ENCODE data around the gene METTL5.

METTL5 gene

DNA sequence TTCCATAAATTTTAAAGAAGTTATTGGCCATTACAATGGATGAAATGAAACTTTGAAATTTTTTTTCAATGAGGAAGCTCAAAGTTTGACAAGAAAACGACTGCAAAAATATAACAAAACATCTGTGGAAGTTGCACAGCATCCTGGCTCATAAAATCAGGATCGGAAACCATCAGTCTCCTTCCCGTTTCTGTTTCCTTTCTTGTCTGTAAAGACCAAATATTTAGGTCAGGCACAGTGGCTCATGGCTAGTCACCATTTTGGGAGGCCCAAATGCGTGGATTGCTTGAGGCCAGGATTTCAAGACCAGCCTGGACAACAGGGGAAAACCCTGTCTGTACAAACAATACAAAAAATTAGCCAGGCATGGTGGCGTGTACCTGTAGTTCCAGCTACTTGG lies 53.7 kb downstream of the METTL5 start:
- TF ChIP-seq EGR1 (IDR thresholded peaks at IDR 0.05): no peak
- no peak for TF ChIP-seq CEBPB (IDR thresholded peaks at IDR 0.05)
- no peak for TF ChIP-seq NFIC (IDR thresholded peaks at IDR 0.05)
- no peak for TF ChIP-seq ZBTB7A (IDR thresholded peaks at IDR 0.05; ENCODE audit: low read depth)

DNA sequence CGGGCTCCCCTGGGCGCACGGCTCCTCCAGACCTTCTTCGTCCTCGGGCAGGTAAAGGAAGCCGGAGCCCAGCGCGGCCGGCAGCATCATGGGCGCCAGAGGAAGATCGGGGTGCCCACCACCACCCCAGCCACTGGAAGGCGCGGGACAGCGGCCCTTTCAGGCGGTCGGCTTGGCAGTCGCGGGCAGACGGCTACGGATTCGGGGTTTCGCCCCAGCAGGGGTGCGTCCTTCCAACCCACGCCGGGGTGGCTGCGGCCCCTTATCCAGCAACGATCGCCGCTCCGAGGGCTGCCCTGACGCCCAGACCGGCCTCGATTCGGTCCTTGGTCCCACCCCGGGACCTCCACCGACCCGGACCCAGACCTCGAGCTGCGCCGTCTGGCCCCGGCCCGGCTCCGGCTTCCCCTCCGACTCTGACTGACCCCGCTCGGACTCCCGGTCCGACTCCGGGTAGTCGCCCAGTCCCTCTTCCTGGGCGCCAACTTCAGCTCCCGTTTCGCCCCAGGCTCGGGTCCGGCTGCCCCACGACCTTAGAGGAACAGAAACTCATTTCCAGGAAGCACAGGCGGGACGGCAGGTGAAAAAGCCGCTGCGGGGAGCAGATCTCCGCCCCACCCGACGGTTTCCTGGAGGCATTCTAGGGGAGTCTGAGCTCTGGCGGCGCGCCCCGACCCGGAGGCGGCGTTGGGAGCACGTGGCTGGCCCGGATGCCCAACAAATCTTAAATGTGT lies 56.3 kb downstream of the METTL5 start:
- no peak for TF ChIP-seq FOXM1 (IDR thresholded peaks at IDR 0.05; ENCODE audit: borderline replicate concordance, low read depth)
- TF ChIP-seq, protein P1, sequence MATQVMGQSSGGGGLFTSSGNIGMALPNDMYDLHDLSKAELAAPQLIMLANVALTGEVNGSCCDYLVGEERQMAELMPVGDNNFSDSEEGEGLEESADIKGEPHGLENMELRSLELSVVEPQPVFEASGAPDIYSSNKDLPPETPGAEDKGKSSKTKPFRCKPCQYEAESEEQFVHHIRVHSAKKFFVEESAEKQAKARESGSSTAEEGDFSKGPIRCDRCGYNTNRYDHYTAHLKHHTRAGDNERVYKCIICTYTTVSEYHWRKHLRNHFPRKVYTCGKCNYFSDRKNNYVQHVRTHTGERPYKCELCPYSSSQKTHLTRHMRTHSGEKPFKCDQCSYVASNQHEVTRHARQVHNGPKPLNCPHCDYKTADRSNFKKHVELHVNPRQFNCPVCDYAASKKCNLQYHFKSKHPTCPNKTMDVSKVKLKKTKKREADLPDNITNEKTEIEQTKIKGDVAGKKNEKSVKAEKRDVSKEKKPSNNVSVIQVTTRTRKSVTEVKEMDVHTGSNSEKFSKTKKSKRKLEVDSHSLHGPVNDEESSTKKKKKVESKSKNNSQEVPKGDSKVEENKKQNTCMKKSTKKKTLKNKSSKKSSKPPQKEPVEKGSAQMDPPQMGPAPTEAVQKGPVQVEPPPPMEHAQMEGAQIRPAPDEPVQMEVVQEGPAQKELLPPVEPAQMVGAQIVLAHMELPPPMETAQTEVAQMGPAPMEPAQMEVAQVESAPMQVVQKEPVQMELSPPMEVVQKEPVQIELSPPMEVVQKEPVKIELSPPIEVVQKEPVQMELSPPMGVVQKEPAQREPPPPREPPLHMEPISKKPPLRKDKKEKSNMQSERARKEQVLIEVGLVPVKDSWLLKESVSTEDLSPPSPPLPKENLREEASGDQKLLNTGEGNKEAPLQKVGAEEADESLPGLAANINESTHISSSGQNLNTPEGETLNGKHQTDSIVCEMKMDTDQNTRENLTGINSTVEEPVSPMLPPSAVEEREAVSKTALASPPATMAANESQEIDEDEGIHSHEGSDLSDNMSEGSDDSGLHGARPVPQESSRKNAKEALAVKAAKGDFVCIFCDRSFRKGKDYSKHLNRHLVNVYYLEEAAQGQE (IDR thresholded peaks at IDR 0.05; ENCODE audit: low read depth): no peak
- no peak for TF ChIP-seq TEAD4 (IDR thresholded peaks at IDR 0.05)
- no peak for TF ChIP-seq TAF1 (IDR thresholded peaks at IDR 0.05; ENCODE audit: low read depth)
- no peak for TF ChIP-seq ZBTB7A (IDR thresholded peaks at IDR 0.05; ENCODE audit: low read depth)
- TF ChIP-seq RAD21 (IDR thresholded peaks at IDR 0.05; ENCODE audit: low read depth): no peak
- no peak for TF ChIP-seq NFIC (IDR thresholded peaks at IDR 0.05)
- no peak for TF ChIP-seq EP300 (IDR thresholded peaks at IDR 0.05; ENCODE audit: borderline replicate concordance)
- TF ChIP-seq CREB1 (IDR thresholded peaks at IDR 0.05; ENCODE audit: low read depth): no peak
- TF ChIP-seq YY1 (IDR thresholded peaks at IDR 0.05; ENCODE audit: low read depth): no peak
- TF ChIP-seq, protein P2, sequence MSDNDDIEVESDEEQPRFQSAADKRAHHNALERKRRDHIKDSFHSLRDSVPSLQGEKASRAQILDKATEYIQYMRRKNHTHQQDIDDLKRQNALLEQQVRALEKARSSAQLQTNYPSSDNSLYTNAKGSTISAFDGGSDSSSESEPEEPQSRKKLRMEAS (IDR thresholded peaks at IDR 0.05): no peak
- no peak for TF ChIP-seq CEBPB (IDR thresholded peaks at IDR 0.05)
- no peak for TF ChIP-seq EGR1 (IDR thresholded peaks at IDR 0.05)
- TF ChIP-seq, protein P3, sequence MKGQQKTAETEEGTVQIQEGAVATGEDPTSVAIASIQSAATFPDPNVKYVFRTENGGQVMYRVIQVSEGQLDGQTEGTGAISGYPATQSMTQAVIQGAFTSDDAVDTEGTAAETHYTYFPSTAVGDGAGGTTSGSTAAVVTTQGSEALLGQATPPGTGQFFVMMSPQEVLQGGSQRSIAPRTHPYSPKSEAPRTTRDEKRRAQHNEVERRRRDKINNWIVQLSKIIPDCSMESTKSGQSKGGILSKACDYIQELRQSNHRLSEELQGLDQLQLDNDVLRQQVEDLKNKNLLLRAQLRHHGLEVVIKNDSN (IDR thresholded peaks at IDR 0.05): no peak
- no peak for TF ChIP-seq TCF12 (IDR thresholded peaks at IDR 0.05; ENCODE audit: low read depth)

DNA sequence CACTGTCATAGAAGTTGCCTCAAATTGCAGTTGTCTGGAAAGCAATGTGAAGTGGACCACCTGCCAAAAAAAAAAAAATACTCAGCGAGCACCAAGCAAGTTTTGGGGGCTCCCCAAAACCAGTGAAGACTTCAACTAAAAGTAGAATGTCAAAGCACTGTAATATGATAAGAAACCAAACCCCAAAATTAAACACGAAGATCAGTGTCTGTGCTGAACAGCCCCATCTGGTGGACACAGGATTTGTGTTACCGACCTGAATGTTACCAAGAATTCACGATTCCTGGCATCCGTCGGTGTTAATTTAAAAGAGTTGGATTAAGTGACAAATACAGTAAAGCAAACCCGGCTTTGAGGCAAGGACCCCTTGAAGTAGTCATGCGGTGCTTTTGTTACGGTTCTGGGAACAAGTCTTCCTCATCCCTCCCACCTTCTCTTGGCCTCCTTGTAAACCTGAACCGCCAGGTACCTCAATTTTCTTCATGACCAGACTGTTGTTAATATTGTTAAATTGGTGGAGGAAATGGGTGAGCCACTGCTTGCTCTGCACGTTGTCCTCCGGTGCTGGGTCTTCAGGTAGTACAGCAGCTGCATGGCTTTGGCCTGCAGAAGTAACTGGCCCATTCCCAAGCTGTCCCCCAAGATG lies 57.3 kb downstream of the METTL5 start:
- TF ChIP-seq EP300 (IDR thresholded peaks at IDR 0.05; ENCODE audit: borderline replicate concordance) (no peak), RAD21 (IDR thresholded peaks at IDR 0.05; ENCODE audit: low read depth) (peak; percentile 72), ZBTB7A (IDR thresholded peaks at IDR 0.05; ENCODE audit: low read depth) (0 out of 2 replicates have a peak, but pooled peaks have one; percentile 0)

DNA sequence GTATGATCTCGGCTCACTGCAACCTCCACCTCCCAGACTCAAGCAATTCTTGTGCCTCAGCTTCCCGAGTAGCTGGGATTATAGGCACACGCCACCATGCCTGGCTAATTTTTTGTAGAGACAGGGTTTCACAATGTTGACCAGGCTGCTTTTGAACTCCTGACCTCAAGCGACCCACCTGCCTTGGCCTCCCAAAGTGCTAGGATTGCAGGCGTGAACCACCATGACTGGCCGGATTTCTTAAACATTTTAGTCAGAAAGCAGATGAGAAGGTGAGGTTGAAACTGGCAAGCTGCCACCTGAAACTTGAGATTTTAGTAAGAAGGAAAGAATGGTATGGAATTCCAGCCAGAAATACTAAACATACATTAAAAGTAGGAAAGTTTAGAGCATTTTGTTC lies 59.2 kb downstream of the METTL5 start:
- TF ChIP-seq TEAD4 (IDR thresholded peaks at IDR 0.05) (peak; percentile 55; the same call in 1 of the 2 replicates), NFIC (IDR thresholded peaks at IDR 0.05) (peak; percentile 67), EGR1 (IDR thresholded peaks at IDR 0.05) (no peak)
- TF ChIP-seq, protein P2 (IDR thresholded peaks at IDR 0.05): peak; percentile 18; the same call in 1 of the 2 replicates

DNA sequence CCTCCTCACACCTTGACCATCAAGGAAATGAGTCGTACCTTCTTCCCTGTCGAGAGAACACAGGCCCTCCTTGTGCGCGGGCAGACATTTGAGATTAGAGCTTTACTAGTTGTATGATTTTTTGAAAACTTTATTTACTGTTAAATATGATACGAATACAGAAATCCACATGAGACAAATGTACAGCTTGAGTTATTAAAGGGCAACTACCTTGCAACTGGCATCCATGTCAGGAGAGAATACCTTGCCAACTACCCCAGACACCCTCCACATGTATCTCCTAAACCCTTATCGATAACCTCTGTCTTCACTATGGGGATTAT lies 62.8 kb downstream of the METTL5 start:
- TF ChIP-seq EP300 (IDR thresholded peaks at IDR 0.05; ENCODE audit: borderline replicate concordance) (no peak), NFIC (IDR thresholded peaks at IDR 0.05) (no peak), FOXM1 (IDR thresholded peaks at IDR 0.05; ENCODE audit: borderline replicate concordance, low read depth) (no peak), CREB1 (IDR thresholded peaks at IDR 0.05; ENCODE audit: low read depth) (no peak), RAD21 (IDR thresholded peaks at IDR 0.05; ENCODE audit: low read depth) (no peak), EGR1 (IDR thresholded peaks at IDR 0.05) (no peak), CEBPB (IDR thresholded peaks at IDR 0.05) (no peak), TCF12 (IDR thresholded peaks at IDR 0.05; ENCODE audit: low read depth) (no peak), ZBTB7A (IDR thresholded peaks at IDR 0.05; ENCODE audit: low read depth) (no peak), TEAD4 (IDR thresholded peaks at IDR 0.05) (no peak)
- TF ChIP-seq, protein P1 (IDR thresholded peaks at IDR 0.05; ENCODE audit: low read depth): no peak
- TF ChIP-seq, protein P2 (IDR thresholded peaks at IDR 0.05): no peak
- TF ChIP-seq, protein P3 (IDR thresholded peaks at IDR 0.05): no peak

All from Ishikawa (cell line).